ENCODE measurements around the gene C5orf22. TPM values are rescaled to one million over a fixed set of nuclear protein-coding genes. Genes with fewer than 3 reads are reported as not detected.

Gene C5orf22
- total and polyA plus RNA-seq, 7 donors: 14.9 to 32.4 (median 23.9) TPM

DNA sequence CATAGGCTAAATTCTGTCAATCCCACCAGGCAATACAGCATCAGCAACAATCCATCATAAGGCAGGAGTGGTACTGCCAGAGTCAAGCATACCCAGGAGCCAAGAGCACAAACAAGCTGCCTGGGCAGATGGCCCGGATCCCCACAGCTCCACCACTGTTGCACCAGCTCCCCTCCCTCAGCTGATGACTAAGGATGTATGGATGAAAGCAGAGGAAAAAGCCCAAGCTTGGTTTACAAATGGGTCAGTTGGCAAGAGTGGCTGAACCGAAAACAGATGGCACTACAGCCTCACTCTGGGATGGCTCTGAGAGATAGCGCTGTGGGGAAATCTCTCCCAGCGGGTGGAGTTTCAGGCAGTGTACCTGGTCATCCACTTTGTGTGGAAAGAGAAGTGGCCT, 29.6 kb upstream of the C5orf22 start:
- H3K27me3 ChIP-seq (ENCODE audit: insufficient read depth in 3 of 3, low read length in 2 of 3): no peaks in the 10 kb centered on the region
- no peak for DNase-seq
- intact Hi-C loops (cut with DNase I): no loop called here
- no peak overlapping the region for H3K27ac ChIP-seq
- H3K4me1 ChIP-seq: no peaks in the 10 kb centered on the region
- TF ChIP-seq, protein P1, sequence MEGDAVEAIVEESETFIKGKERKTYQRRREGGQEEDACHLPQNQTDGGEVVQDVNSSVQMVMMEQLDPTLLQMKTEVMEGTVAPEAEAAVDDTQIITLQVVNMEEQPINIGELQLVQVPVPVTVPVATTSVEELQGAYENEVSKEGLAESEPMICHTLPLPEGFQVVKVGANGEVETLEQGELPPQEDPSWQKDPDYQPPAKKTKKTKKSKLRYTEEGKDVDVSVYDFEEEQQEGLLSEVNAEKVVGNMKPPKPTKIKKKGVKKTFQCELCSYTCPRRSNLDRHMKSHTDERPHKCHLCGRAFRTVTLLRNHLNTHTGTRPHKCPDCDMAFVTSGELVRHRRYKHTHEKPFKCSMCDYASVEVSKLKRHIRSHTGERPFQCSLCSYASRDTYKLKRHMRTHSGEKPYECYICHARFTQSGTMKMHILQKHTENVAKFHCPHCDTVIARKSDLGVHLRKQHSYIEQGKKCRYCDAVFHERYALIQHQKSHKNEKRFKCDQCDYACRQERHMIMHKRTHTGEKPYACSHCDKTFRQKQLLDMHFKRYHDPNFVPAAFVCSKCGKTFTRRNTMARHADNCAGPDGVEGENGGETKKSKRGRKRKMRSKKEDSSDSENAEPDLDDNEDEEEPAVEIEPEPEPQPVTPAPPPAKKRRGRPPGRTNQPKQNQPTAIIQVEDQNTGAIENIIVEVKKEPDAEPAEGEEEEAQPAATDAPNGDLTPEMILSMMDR (IDR thresholded peaks at IDR 0.05): no peak
- no peak overlapping the region for H3K4me3 ChIP-seq
- H3K9me3 ChIP-seq: no peaks in the 10 kb centered on the region
- H3K36me3 ChIP-seq (ENCODE audit: insufficient read depth in 1 of 2, low read depth in 1 of 2): peaks cover 14 to 98% of the 10 kb centered on the region in 2 donors
- 93 to 99% (median 97%) methylated on average over 4 of the region's 4 CpGs for WGBS, 3 donors
- ATAC-seq: no peak

DNA sequence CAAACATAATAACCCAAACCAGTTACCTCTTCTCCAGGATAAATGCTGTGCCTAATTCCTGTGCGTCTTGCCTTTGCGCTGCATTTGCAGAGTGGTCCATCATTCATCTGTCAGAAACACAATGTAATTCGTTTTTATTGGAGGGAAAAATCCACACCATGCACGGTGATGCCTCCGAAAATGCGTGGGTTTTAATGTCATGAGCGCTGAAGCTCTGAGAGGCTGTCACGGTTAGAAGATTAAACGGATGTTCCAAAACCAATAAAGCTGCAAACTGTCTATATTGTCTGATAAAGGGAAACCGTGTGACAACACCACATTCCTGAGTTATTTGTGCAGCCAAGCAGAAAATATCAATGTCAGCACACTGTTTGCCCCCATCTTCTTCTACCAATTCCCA, 27.6 kb upstream of the C5orf22 start:
- WGBS, 3 donors: 92 to 94% (median 93%) methylated on average over 10 of the region's 10 CpGs

DNA sequence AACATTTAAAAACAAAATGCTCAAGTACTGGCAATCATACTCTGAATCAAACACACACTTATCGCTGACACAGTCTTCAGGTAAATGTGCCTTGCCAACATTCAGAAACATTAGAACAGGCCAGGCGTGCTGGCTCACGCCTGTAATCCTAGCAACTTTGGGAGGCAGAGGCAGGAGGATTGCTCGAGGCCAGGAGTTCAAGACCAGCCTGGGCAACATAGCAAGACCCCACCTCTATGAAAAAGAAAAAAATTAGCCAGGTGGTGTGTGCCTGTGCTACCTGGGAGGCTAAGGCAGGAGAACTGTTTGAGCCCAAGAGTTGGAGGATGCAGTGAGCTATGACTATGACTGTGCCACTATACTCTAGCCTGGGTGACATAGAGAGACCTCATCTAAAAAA, 20.8 kb upstream of the C5orf22 start:
- H3K9me3 ChIP-seq: no peaks in the 10 kb centered on the region
- H3K4me3 ChIP-seq: no peak overlapping the region
- DNase-seq: no peak
- TF ChIP-seq, protein P1 (IDR thresholded peaks at IDR 0.05): no peak
- H3K27ac ChIP-seq: no peak overlapping the region
- ATAC-seq: no peak
- intact Hi-C loops (cut with DNase I): loop anchor here in 1 of 2 donors (5.0 kb wide), 1 partner anchor 36 kb away; no protein-coding TSS in a partner anchor
- no peaks in the 10 kb centered on the region for H3K27me3 ChIP-seq (ENCODE audit: insufficient read depth in 3 of 3, low read length in 2 of 3)
- 96 to 99% (median 96%) methylated on average over 4 of the region's 4 CpGs for WGBS, 3 donors
- peaks cover 15 to 95% of the 10 kb centered on the region in 2 donors for H3K36me3 ChIP-seq (ENCODE audit: insufficient read depth in 1 of 2, low read depth in 1 of 2)
- H3K4me1 ChIP-seq: no peaks in the 10 kb centered on the region

More for the DNA sequence above, 27.6 kb upstream of the C5orf22 start:
- no peak overlapping the region for H3K4me3 ChIP-seq
- no peaks in the 10 kb centered on the region for H3K4me1 ChIP-seq
- ATAC-seq (no peak), DNase-seq (no peak)
- H3K9me3 ChIP-seq: no peaks in the 10 kb centered on the region
- H3K27ac ChIP-seq: no peak overlapping the region
- H3K27me3 ChIP-seq (ENCODE audit: insufficient read depth in 3 of 3, low read length in 2 of 3): no peaks in the 10 kb centered on the region
- TF ChIP-seq, protein P1 (IDR thresholded peaks at IDR 0.05): no peak
- peaks cover 14 to 98% of the 10 kb centered on the region in 2 donors for H3K36me3 ChIP-seq (ENCODE audit: insufficient read depth in 1 of 2, low read depth in 1 of 2)
- intact Hi-C loops (cut with DNase I): no loop called here

DNA sequence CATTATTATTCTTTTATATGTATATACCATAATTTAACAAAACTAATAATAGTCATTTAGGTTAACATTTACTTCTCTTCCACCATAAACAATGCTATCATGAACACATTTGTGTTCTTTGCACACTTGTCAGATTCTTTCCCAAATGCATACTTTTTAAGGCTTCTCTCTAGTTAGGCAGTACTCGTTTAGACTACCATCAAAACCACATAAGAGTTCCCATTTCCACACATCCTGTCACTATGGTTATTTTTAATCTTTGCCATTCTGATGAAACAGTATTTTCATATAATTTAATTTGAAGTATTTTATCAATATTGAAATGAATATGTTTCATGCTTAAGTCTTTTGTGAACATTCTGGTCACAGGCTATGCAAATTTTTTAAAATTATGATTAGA, 15.3 kb upstream of the C5orf22 start:
- intact Hi-C loops (cut with DNase I): no loop called here
- no peak for ATAC-seq
- DNase-seq: no peak
- Histone ChIP-seq H3K4me1 (no peaks in the 10 kb centered on the region), H3K27ac (no peak overlapping the region), H3K9me3 (no peaks in the 10 kb centered on the region), H3K36me3 (ENCODE audit: insufficient read depth in 1 of 2, low read depth in 1 of 2) (peaks cover 8 to 92% of the 10 kb centered on the region in 2 donors), H3K27me3 (ENCODE audit: insufficient read depth in 3 of 3, low read length in 2 of 3) (no peaks in the 10 kb centered on the region), H3K4me3 (no peak overlapping the region)
- TF ChIP-seq, protein P1 (IDR thresholded peaks at IDR 0.05): no peak
- 62 to 70% (median 66%) methylated on average over 1 of the region's 1 CpG for WGBS, 3 donors

DNA sequence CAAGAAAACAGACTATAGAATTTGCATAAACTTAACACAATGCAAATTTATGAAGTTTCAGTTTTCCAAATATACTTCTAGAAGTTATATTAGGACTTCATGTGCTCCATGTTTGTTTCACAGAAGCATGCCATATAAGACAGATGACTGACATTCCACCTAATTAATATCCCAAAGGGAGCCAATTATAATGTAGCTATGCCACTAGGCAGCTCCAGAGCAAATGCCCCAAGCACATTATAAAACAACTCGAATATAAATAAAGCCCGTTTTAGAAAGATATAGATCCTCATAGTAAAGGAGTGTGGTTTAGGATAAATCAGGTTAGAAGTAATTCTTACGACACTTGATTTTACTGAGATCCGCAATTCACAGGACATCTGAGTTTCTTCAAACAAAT, 9.1 kb upstream of the C5orf22 start:
- no peaks in the 10 kb centered on the region for H3K4me1 ChIP-seq
- WGBS, 3 donors: 95 to 98% (median 97%) methylated on average over 4 of the region's 4 CpGs
- no peaks in the 10 kb centered on the region for H3K27me3 ChIP-seq (ENCODE audit: insufficient read depth in 3 of 3, low read length in 2 of 3)
- H3K36me3 ChIP-seq (ENCODE audit: insufficient read depth in 1 of 2, low read depth in 1 of 2): peaks cover 20 to 95% of the 10 kb centered on the region in 2 donors
- no peak overlapping the region for H3K27ac ChIP-seq
- TF ChIP-seq, protein P1 (IDR thresholded peaks at IDR 0.05): no peak
- H3K4me3 ChIP-seq: no peak overlapping the region
- intact Hi-C loops (cut with DNase I): no loop called here
- DNase-seq (no peak), ATAC-seq (no peak)
- no peaks in the 10 kb centered on the region for H3K9me3 ChIP-seq

Measured in psoas muscle (tissue), 8 donors.